SK-N-SH (cell line): Measurements from ENCODE around the gene SF3A2. TPM values are rescaled to one million over a fixed set of nuclear protein-coding genes. Genes with fewer than 3 reads are reported as not detected.

ENCODE experiments used
- CTCF ChIA-PET: fragments of 300-600, 350-600 bp; formaldehyde crosslinking; extraction: SDS; loops from one replicate; lab custom pipeline; 2021; lab: Yijun Ruan, JAX
- POLR2A ChIA-PET: fragments of 350-600 bp; sonication (Branson Sonifier 250); formaldehyde crosslinking; extraction: SDS; loops from one replicate; lab custom pipeline; 2020; ENCODE audit warnings: antibody characterized with exemption, inconsistent platforms; lab: Yijun Ruan, JAX
- DNase-seq: peaks from one replicate; pipeline ENCODE4 v3.0.0; 2012
- H2AFZ ChIP-seq: fragments of 200-600 bp; sonication (generic); 2 replicates; pipeline ENCODE4 v1.8.1; 2016; ENCODE audit warnings: antibody characterized with exemption, mild to moderate bottlenecking, low read depth
- H3F3A ChIP-seq: fragments of 200-600 bp; sonication (generic); replicated peaks from 2 replicates; pipeline ENCODE3; 2016; ENCODE audit warnings: antibody characterized with exemption, mild to moderate bottlenecking; ENCODE audit not compliant: insufficient read depth
- H3K27ac ChIP-seq, 2 experiments: fragments of 200-500 bp in 1 of 2; fragments of 200-600 bp in 1 of 2; sonication (Bioruptor generic) in 1 of 2; sonication (generic), shearing (Covaris generic) in 1 of 2; 2 replicates each; pipeline versions ENCODE4 v1.5.1 to v1.6.1; 2014 to 2016; ENCODE audit warnings: low read depth in 2 of 2, inconsistent platforms in 1 of 2, low read length in 1 of 2, mild to moderate bottlenecking in 1 of 2, mixed read lengths in 1 of 2
- H3K27me3 ChIP-seq: fragments of 200-600 bp; sonication (generic), shearing (Covaris generic); 2 replicates; pipeline ENCODE4 v1.6.1; 2016; ENCODE audit warnings: mixed run types; ENCODE audit not compliant: insufficient read depth
- H3K36me3 ChIP-seq, 2 experiments: fragments of 200-500 bp in 1 of 2; fragments of 200-600 bp in 1 of 2; sonication (Bioruptor generic) in 1 of 2; sonication (generic) in 1 of 2; replicated peaks in 1 of 2; 2 replicates each; pipeline versions ENCODE3 to v1.5.1; 2014 to 2016; ENCODE audit warnings: low read length in 1 of 2, mild to moderate bottlenecking in 1 of 2; ENCODE audit not compliant: insufficient read depth in 2 of 2, control insufficient read depth in 1 of 2
- H3K4me1 ChIP-seq, 2 experiments: fragments of 200-500 bp in 1 of 2; fragments of 200-600 bp in 1 of 2; sonication (Bioruptor generic) in 1 of 2; sonication (generic), shearing (Covaris generic) in 1 of 2; 2 replicates each; pipeline versions ENCODE4 v1.5.1 to v1.6.1; 2014 to 2016; ENCODE audit warnings: low read depth in 1 of 2, low read length in 1 of 2, mixed run types in 1 of 2; ENCODE audit not compliant: insufficient read depth in 2 of 2, control insufficient read depth in 1 of 2
- H3K4me2 ChIP-seq: fragments of 200-600 bp; sonication (generic), shearing (Covaris generic); 2 replicates; pipeline ENCODE4 v1.6.1; 2017; ENCODE audit warnings: mixed run types
- H3K4me3 ChIP-seq, 2 experiments: fragments of 200-500 bp in 1 of 2; fragments of 200-600 bp in 1 of 2; sonication (Bioruptor generic) in 1 of 2; sonication (generic), shearing (Covaris generic) in 1 of 2; 2 replicates each; pipeline versions ENCODE4 v1.5.1 to v1.8.1; 2014 to 2016; ENCODE audit warnings: low read depth in 2 of 2, inconsistent platforms in 1 of 2, low read length in 1 of 2, mild to moderate bottlenecking in 1 of 2, mixed read lengths in 1 of 2, moderate library complexity in 1 of 2
- H3K79me2 ChIP-seq: fragments of 200-600 bp; sonication (generic); 2 replicates; pipeline ENCODE4 v1.8.1; 2017; ENCODE audit warnings: mild to moderate bottlenecking; ENCODE audit not compliant: insufficient read depth
- H3K9ac ChIP-seq: fragments of 200-600 bp; sonication (generic); 2 replicates; pipeline ENCODE4 v1.6.1; 2017; ENCODE audit warnings: mixed run types
- H3K9me2 ChIP-seq: fragments of 200-600 bp; sonication (generic); 2 replicates; pipeline ENCODE4 v1.6.1; 2017; ENCODE audit warnings: mixed run types
- H3K9me3 ChIP-seq: fragments of 200-600 bp; sonication (generic); 2 replicates; pipeline ENCODE4 v1.6.1; 2017; ENCODE audit warnings: mixed run types, mild to moderate bottlenecking, moderate library complexity
- H4K20me1 ChIP-seq: fragments of 200-600 bp; sonication (generic); 2 replicates; pipeline ENCODE4 v1.6.1; 2017; ENCODE audit warnings: mild to moderate bottlenecking, mixed run types; ENCODE audit not compliant: insufficient read depth
- FOSL2 ChIP-seq: IDR thresholded peaks from 2 replicates; pipeline ENCODE4 v1.4.0; 2012; ENCODE audit warnings: low read depth, mild to moderate bottlenecking, moderate library complexity, borderline replicate concordance
- FOXJ3 ChIP-seq: sonication (generic); formaldehyde crosslinking; IDR thresholded peaks from 2 replicates; pipeline ENCODE4 v1.5.1; 2020; ENCODE audit warnings: mild to moderate bottlenecking, missing genetic modification reagents
- GABPA ChIP-seq: IDR thresholded peaks from 2 replicates; pipeline ENCODE4 v1.4.0; 2012; ENCODE audit warnings: low read depth, mild to moderate bottlenecking
- MEF2A ChIP-seq: IDR thresholded peaks from 2 replicates; pipeline ENCODE4 v1.4.0; 2012; ENCODE audit warnings: low read depth, borderline replicate concordance
- NFIC ChIP-seq: IDR thresholded peaks from 2 replicates; pipeline ENCODE4 v1.4.0; 2012; ENCODE audit warnings: borderline replicate concordance
- NRF1 ChIP-seq: IDR thresholded peaks from 2 replicates; pipeline ENCODE4 v1.6.1; 2012; ENCODE audit warnings: low read depth, mild to moderate bottlenecking, low read length
- RCOR1 ChIP-seq: fragments of 150-350 bp; IDR thresholded peaks from 2 replicates; pipeline ENCODE4 v1.6.1; 2017; ENCODE audit warnings: antibody characterized with exemption, low read length
- RXRA ChIP-seq: IDR thresholded peaks from 2 replicates; pipeline ENCODE4 v1.4.0; 2012; ENCODE audit warnings: low read depth, mild to moderate bottlenecking, borderline replicate concordance
- TAF1 ChIP-seq: IDR thresholded peaks from 2 replicates; pipeline ENCODE4 v1.6.1; 2012; ENCODE audit warnings: low read depth, mild to moderate bottlenecking, low read length, moderate library complexity, borderline replicate concordance
- TCF12 ChIP-seq: IDR thresholded peaks from 2 replicates; pipeline ENCODE4 v1.4.0; 2012
- USF1 ChIP-seq: IDR thresholded peaks from 2 replicates; pipeline ENCODE4 v1.4.0; 2012; ENCODE audit warnings: low read depth, borderline replicate concordance
- WGBS: methylation state at CpG from one replicate; pipeline ENCODE4 v1.1.6; 2017; ENCODE audit warnings: low lambda C conversion rate; 5-methylcytosine and 5-hydroxymethylcytosine counted together
- polyA plus RNA-seq, 3 experiments: library from polyadenylated mRNA; depleted of rRNA; stranded (reverse); fragments of >200 nt; gene quantifications; 2 replicates each; pipeline ENCODE4 v1.2.3, GENCODE V29; 2012
- TF ChIP-seq, protein P1 (sequence below): IDR thresholded peaks from 2 replicates; pipeline ENCODE4; 2012
- TF ChIP-seq, protein P2 (sequence below): IDR thresholded peaks from 2 replicates; pipeline ENCODE4 v1.6.1; 2012; ENCODE audit warnings: mild to moderate bottlenecking, low read depth, low read length, moderate library complexity

SF3A2 gene
- polyA plus RNA-seq, 1 of the 3 experiments (the other 2 are of a cell fraction), result 55.8 TPM

DNA sequence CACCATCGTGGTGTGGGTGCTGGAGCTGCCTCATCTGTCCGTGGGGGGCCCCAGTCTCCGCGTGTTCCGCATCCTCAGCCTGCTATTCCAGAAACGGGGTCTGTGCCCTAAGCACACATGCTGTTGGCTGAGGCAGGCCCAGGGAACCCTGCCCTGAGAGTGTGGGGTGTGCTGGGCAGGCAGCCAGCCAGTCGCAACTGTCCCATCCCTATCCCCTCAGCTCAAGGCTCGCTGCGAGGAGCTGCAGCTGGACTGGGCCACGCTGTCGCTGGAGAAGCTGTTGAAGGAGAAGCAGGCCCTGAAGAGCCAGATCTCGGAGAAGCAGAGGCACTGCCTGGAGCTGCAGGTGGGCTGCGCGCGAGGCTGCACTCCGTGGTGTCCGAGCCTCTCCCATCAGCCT lies 22.4 kb upstream of the SF3A2 start:
- Histone ChIP-seq H3K4me2 (no peak overlapping the region), H3K27ac (no peak overlapping the region), H3K36me3 (peaks cover 4 to 82% of the 10 kb centered on the region in 2 experiments), H4K20me1 (no peaks in the 10 kb centered on the region), H3F3A (no peaks in the 10 kb centered on the region), H2AFZ (no peak overlapping the region), H3K27me3 (no peaks in the 10 kb centered on the region), H3K9me3 (no peaks in the 10 kb centered on the region), H3K4me1 (no peaks in the 10 kb centered on the region), H3K9me2 (no peaks in the 10 kb centered on the region), H3K4me3 (no peak overlapping the region), H3K79me2 (no peaks in the 10 kb centered on the region), H3K9ac (no peak overlapping the region)
- ChIA-PET CTCF (interaction anchor here (0.9 to 1.3 kb wide), 4 partner anchors 15 to 81 kb away, joined by 3 to 4 read pairs (median 3); no protein-coding TSS in a partner anchor), POLR2A (no interaction called here)
- TF ChIP-seq RXRA (no peak), FOXJ3 (no peak), TAF1 (no peak), USF1 (no peak), TCF12 (no peak)
- DNase-seq, result no peak
- 70% methylated on average over 2 of the region's 17 CpGs for WGBS

GRCh38 chr19:2215281-2215751 lies 21.3 kb upstream of the SF3A2 start:
- H3K36me3 ChIP-seq, result peaks cover 4 to 75% of the 10 kb centered on the region in 2 experiments
- H3K27ac ChIP-seq, result no peak overlapping the region
- H3K4me3 ChIP-seq, result no peak overlapping the region
- H3K9me3 ChIP-seq, result no peaks in the 10 kb centered on the region
- no peak for TF ChIP-seq RCOR1
- TF ChIP-seq, protein P1, sequence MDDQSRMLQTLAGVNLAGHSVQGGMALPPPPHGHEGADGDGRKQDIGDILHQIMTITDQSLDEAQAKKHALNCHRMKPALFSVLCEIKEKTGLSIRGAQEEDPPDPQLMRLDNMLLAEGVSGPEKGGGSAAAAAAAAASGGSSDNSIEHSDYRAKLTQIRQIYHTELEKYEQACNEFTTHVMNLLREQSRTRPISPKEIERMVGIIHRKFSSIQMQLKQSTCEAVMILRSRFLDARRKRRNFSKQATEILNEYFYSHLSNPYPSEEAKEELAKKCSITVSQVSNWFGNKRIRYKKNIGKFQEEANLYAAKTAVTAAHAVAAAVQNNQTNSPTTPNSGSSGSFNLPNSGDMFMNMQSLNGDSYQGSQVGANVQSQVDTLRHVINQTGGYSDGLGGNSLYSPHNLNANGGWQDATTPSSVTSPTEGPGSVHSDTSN, result peak; percentile 34; the same call in 1 of the 2 replicates
- TF ChIP-seq, all 33 proteins: peak for 1
- DNase-seq, result no peak
- H4K20me1 ChIP-seq, result no peaks in the 10 kb centered on the region
- H3K4me1 ChIP-seq, result peaks cover 0 to 5% of the 10 kb centered on the region in 2 experiments; a peak in 1 of 4 replicates
- H3K79me2 ChIP-seq, result no peaks in the 10 kb centered on the region
- no peak overlapping the region for H3K4me2 ChIP-seq
- H3K9ac ChIP-seq, result no peak overlapping the region
- ChIA-PET POLR2A (no interaction called here), CTCF (interaction anchor here (1.1 to 2.3 kb wide), 5 partner anchors 16 to 101 kb away, joined by 3 to 11 read pairs (median 3); no protein-coding TSS in a partner anchor)
- H3K27me3 ChIP-seq, result no peaks in the 10 kb centered on the region
- H2AFZ ChIP-seq, result no peak overlapping the region
- H3F3A ChIP-seq, result no peaks in the 10 kb centered on the region
- no peaks in the 10 kb centered on the region for H3K9me2 ChIP-seq
- 96% methylated on average over 28 of the region's 31 CpGs for WGBS

DNA sequence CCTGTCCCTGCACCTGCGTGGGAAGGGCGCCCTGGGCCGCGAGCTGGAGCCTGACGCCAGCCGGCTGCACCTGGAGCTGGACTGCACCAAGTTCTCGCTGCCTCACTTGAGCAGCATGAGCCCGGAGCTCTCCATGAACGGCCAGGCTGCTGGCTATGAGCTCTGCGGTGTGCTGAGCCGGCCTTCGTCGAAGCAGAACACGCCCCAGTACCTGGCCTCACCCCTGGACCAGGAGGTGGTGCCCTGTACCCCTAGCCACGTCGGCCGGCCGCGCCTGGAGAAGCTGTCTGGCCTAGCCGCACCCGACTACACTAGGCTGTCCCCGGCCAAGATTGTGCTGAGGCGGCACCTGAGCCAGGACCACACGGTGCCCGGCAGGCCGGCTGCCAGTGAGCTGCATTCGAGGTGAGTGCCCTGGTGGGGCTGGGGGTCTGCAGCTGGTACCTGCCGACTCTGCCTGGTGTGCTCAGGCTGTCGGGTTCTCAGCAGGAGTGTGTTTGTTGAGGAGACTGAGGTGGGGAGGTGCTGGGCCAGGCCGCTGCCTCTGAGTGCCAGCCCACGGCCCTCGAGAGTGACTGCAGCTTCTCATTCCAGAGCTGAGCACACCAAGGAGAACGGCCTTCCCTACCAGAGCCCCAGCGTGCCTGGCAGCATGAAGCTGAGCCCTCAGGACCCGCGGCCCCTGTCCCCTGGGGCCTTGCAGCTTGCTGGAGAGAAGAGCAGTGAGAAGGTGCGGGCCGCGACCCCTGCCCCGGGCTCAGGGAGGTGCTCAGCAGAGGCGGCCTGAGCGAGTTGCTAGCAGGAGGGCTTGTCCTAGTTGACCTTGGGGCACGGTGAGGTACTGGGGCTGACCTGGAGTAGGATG lies 20.0 kb upstream of the SF3A2 start:
- ChIA-PET CTCF (interaction anchor here (1.3 to 2.3 kb wide), 3 partner anchors 17 to 99 kb away, joined by 3 to 11 read pairs (median 9); no protein-coding TSS in a partner anchor), POLR2A (interaction anchor here (0.6 kb wide), 1 partner anchor 27 kb away, joined by 3 read pairs; no protein-coding TSS in a partner anchor)
- H3K9ac ChIP-seq, result no peak overlapping the region
- no peak overlapping the region for H3K27ac ChIP-seq
- no peaks in the 10 kb centered on the region for H3K27me3 ChIP-seq
- 98% methylated on average over 11 of the region's 43 CpGs for WGBS
- H3K36me3 ChIP-seq, result peaks cover 4 to 69% of the 10 kb centered on the region in 2 experiments
- no peak overlapping the region for H2AFZ ChIP-seq
- H3K4me3 ChIP-seq, result no peak overlapping the region
- no peaks in the 10 kb centered on the region for H3K79me2 ChIP-seq
- no peaks in the 10 kb centered on the region for H4K20me1 ChIP-seq
- H3K9me2 ChIP-seq, result no peaks in the 10 kb centered on the region
- H3K4me2 ChIP-seq, result no peak overlapping the region
- no peaks in the 10 kb centered on the region for H3F3A ChIP-seq
- peaks cover 0 to 12% of the 10 kb centered on the region in 2 experiments; a peak in 1 of 4 replicates for H3K4me1 ChIP-seq
- no peaks in the 10 kb centered on the region for H3K9me3 ChIP-seq
- DNase-seq, result no peak
- TF ChIP-seq GABPA, result no peak
- TF ChIP-seq FOSL2, result no peak
- TF ChIP-seq, protein P1, result no peak
- no peak for TF ChIP-seq TAF1
- TF ChIP-seq, protein P2, sequence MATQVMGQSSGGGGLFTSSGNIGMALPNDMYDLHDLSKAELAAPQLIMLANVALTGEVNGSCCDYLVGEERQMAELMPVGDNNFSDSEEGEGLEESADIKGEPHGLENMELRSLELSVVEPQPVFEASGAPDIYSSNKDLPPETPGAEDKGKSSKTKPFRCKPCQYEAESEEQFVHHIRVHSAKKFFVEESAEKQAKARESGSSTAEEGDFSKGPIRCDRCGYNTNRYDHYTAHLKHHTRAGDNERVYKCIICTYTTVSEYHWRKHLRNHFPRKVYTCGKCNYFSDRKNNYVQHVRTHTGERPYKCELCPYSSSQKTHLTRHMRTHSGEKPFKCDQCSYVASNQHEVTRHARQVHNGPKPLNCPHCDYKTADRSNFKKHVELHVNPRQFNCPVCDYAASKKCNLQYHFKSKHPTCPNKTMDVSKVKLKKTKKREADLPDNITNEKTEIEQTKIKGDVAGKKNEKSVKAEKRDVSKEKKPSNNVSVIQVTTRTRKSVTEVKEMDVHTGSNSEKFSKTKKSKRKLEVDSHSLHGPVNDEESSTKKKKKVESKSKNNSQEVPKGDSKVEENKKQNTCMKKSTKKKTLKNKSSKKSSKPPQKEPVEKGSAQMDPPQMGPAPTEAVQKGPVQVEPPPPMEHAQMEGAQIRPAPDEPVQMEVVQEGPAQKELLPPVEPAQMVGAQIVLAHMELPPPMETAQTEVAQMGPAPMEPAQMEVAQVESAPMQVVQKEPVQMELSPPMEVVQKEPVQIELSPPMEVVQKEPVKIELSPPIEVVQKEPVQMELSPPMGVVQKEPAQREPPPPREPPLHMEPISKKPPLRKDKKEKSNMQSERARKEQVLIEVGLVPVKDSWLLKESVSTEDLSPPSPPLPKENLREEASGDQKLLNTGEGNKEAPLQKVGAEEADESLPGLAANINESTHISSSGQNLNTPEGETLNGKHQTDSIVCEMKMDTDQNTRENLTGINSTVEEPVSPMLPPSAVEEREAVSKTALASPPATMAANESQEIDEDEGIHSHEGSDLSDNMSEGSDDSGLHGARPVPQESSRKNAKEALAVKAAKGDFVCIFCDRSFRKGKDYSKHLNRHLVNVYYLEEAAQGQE, result no peak
- TF ChIP-seq NRF1, result no peak
- TF ChIP-seq MEF2A, result no peak
- no peak for TF ChIP-seq NFIC
